Stimulated activated CD8-positive, alpha-beta memory T cell treated with anti-CD3 and anti-CD28 coated beads, Interleukin-12 subunit alpha, Interleukin-12 subunit beta, amount 100 ng/mL, for 4 hours (primary cell): Measurements from ENCODE around the gene GUCA2B.

ENCODE experiments used
- DNase-seq: peaks from one replicate; pipeline ENCODE4 v3.0.0-alpha.2; 2020; ENCODE audit warnings: low read depth

GUCA2B gene

DNA sequence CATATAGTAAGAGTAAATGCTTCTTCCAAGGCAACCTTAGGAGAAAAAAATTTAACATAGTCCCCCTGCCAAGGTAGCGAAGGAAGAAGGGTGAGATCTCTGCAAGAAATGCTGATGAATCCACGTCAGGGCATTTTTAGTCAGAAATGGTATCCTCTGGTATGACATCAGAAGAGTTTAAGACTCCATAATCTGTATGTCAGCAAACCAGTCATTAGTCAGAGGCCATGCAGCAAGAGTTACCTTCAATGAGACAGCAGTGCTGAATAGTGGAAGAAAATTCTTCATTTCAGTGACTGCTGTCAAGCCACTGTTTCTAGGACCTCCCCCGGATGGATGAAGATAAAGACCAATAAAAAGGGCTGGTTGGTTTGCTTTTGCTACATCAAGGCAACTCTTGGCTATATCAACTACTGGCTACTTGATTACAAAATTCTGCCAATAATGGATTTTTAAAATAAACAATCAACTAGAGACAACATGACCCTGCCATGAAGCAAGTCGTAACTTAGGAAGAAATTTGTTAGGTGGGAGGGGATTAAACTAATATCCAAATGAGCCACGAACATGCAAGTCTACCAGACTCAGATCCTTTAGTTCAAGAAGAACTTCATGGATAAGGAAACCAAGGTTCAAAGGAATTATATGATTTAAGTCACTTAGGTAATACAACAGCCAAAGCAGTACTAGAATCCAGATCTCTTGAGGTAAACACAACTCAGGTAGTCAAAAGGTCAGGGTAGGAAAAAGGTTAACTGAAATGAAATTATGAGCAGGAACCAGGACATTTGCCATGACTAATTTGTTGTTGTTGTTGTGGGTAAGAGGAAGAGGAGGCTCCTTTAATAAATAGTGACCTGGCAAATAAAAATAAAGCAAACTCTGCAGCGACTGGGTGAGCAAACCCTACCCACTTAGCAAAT, 37.0 kb downstream of the GUCA2B start:
- no peak for DNase-seq

DNA sequence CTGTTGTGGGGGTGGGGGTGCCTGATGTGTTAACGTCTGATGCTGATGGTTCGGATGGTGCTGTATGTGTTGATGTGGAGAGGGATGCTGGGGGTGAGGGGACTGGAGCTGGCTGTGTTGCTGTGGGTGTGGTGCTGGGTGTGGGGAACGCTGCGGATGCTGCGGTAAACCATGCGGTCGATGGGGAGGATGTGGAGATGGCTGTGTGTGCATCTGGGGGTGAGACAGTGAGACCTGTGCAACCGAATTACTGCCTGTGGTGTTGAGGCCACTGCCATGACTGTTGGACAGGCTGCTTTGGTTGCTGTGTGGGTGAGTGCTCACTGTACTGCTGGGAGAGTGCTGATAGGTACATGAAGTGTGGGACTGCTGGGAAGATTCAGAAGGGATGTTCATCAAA, 38.1 kb downstream of the GUCA2B start:
- no peak for DNase-seq

DNA sequence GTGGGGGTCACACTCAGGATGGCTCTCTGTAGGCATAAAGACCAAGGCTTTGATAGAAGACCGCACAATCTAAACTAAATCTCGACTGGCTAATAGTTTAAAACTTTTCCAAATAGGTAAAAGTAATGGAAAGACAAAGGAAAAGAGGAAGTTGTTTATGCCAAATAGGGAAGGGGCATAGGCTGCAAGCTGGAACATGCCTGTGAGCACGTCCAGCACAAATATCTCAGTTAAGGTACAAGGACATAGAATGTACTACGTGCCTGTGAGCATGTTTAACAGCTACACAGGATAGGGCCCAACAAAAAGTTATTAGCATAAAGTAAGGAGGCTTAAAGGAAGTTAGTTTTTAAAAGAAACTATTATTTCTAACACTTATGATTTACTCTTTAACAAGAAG, 38.9 kb downstream of the GUCA2B start:
- no peak for DNase-seq

DNA sequence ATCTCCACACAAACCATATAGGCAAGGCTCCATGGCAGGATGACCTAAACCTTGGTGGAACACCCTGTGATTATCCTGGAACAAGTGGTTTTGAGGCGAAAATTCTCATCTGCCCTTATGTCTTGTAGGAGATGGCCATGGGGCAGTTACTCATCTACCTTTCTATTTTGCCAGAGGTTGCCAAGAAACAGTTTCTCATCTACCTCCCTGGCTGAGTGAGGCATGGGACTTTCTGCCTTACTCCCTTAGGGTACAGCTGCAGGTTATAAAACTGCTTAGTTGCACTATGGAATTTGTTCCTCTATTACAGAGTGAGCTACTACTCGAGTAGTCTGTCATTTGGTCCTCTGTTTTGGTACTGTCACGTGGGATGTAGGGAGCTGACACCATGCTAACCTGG, 42.6 kb downstream of the GUCA2B start:
- DNase-seq = no peak

DNA sequence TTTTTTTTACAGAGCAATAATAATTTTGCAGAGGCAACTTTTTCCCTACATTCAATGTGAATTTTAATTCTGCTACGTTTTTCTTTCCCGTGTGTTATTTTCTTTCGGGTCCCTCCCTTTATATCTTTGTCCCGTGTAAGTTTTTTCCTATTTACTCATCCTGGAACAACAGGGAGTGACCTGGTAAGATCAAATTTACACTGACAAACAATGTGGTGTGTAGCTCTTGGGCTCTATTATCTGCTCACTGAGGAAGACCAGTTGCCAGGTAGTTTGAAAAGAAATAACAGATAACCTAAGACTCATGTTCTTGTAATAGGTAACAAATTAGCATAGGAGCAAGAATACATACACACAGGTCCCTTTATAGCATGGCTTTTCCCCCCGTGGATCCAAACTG, 45.0 kb downstream of the GUCA2B start:
- no peak for DNase-seq

DNA sequence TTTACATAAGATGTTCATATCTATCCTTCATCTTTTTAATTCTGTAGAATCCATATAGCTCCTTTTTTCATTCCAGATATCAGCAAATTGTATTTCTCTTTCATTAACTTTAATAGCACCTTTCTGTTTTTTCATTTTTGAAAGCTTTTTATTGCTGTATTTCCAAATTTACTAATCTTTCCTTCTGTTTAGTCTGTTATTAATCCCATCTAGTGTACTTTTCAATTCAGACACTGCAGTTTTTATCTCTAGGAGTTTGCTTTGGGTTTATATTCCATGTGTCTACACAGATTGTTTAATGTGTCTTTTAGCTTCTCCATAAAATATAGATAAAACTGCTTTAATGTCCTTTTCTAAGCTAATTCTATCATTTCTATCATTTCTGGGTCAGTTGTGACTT, 48.8 kb downstream of the GUCA2B start:
- DNase-seq = no peak
